NB4 (cell line): ENCODE measurements around the gene FDX2.

ENCODE experiments used
- MYC ChIP-seq: IDR thresholded peaks from 2 replicates; pipeline ENCODE4 v1.6.1; 2011; ENCODE audit warnings: low read depth, low read length
- POLR2A ChIP-seq: IDR thresholded peaks from 2 replicates; pipeline ENCODE4 v1.6.1; 2011; ENCODE audit warnings: mild to moderate bottlenecking; ENCODE audit not compliant: insufficient read length; ENCODE audit errors: extremely low read depth

- TF ChIP-seq MYC (no peak), POLR2A (no peak)
These were observed 49.1 kb downstream of the FDX2 start for GRCh38 chr19:10266706-10267105.
